Keratinocyte (primary cell): ENCODE data around the gene AAGAB. TPM values are rescaled to one million over a fixed set of nuclear protein-coding genes. Genes with fewer than 3 reads are reported as not detected.

ENCODE experiments used
- DNase-seq: peaks from one replicate; pipeline ENCODE4 v3.0.0-alpha.2; 2011; ENCODE audit warnings: low read depth, missing footprints, low spot score
- FAIRE-seq: peaks from 2 replicates; lab custom pipeline; 2011; peaks lifted over from hg19 to GRCh38; lab: Jason Lieb, UNC
- H2AFZ ChIP-seq: 2 replicates; pipeline ENCODE4 v1.6.0; 2012; ENCODE audit warnings: low read length, control low read depth, inconsistent platforms; ENCODE audit not compliant: control insufficient read depth
- H3K27ac ChIP-seq: 2 replicates; pipeline ENCODE4 v1.5.1; 2011; ENCODE audit warnings: low read length; ENCODE audit not compliant: control insufficient read depth, insufficient read depth
- H3K27me3 ChIP-seq: 3 replicates; pipeline ENCODE4 v1.6.0; 2011; ENCODE audit warnings: low read length; ENCODE audit not compliant: control insufficient read depth, insufficient read depth; ENCODE audit errors: extremely low read depth
- H3K36me3 ChIP-seq, 2 experiments: 2 replicates in 1 of 2; 3 replicates in 1 of 2; pipeline ENCODE4 v1.5.1; 2011; ENCODE audit warnings: low read length in 2 of 2, mild to moderate bottlenecking in 1 of 2; ENCODE audit not compliant: control insufficient read depth in 2 of 2, insufficient read depth in 2 of 2; ENCODE audit errors: extremely low read depth in 1 of 2
- H3K4me1 ChIP-seq: 3 replicates; pipeline ENCODE4 v1.5.1; 2011; ENCODE audit warnings: low read length; ENCODE audit not compliant: control insufficient read depth, insufficient read depth; ENCODE audit errors: extremely low read depth
- H3K4me2 ChIP-seq: 3 replicates; pipeline ENCODE4 v1.6.0; 2011; ENCODE audit warnings: low read depth, low read length; ENCODE audit not compliant: control insufficient read depth, insufficient read depth; ENCODE audit errors: extremely low read depth
- H3K4me3 ChIP-seq, 3 experiments: fragments of 200-600 bp in 1 of 3; sonication (generic) in 1 of 3; 2 replicates in 2 of 3; 3 replicates in 1 of 3; pipeline ENCODE4 v1.5.1; 2011 to 2016; ENCODE audit warnings: low read length in 3 of 3, mild to moderate bottlenecking in 3 of 3, control low read depth in 2 of 3, inconsistent platforms in 1 of 3, low read depth in 1 of 3, mixed read lengths in 1 of 3, mixed run types in 1 of 3, moderate library complexity in 1 of 3; ENCODE audit not compliant: control insufficient read depth in 2 of 3, insufficient read depth in 2 of 3; ENCODE audit errors: extremely low read depth in 1 of 3
- H3K79me2 ChIP-seq: 2 replicates; pipeline ENCODE4 v1.6.0; 2012; ENCODE audit warnings: low read length; ENCODE audit not compliant: control insufficient read depth, insufficient read depth
- H3K9ac ChIP-seq: 3 replicates; pipeline ENCODE4 v1.6.0; 2011; ENCODE audit warnings: low read length; ENCODE audit not compliant: control insufficient read depth, insufficient read depth; ENCODE audit errors: extremely low read depth
- H3K9me1 ChIP-seq: 3 replicates; pipeline ENCODE4 v1.6.0; 2011; ENCODE audit warnings: low read length; ENCODE audit not compliant: control insufficient read depth, insufficient read depth; ENCODE audit errors: extremely low read depth
- H3K9me3 ChIP-seq: 2 replicates; pipeline ENCODE4 v1.5.1; 2012; ENCODE audit warnings: low read depth, low read length; ENCODE audit not compliant: control insufficient read depth
- H4K20me1 ChIP-seq: 3 replicates; pipeline ENCODE4 v1.6.0; 2011; ENCODE audit warnings: low read length; ENCODE audit not compliant: control insufficient read depth, insufficient read depth; ENCODE audit errors: extremely low read depth
- CTCF ChIP-seq, 3 experiments: IDR thresholded peaks in 1 of 3; conservative IDR thresholded peaks in 1 of 3; optimal IDR thresholded peaks in 1 of 3; 2 replicates in 2 of 3; 3 replicates in 1 of 3; pipeline versions ENCODE3 to v1.5.1; 2011; ENCODE audit warnings: low read length in 3 of 3, mild to moderate bottlenecking in 3 of 3, moderate library complexity in 2 of 3, control low read depth in 1 of 3, inconsistent platforms in 1 of 3; ENCODE audit not compliant: insufficient read depth in 2 of 3; ENCODE audit errors: extremely low read depth in 1 of 3
- EZH2 ChIP-seq: IDR thresholded peaks from one replicate; pipeline ENCODE4 v1.6.1; 2012; ENCODE audit warnings: inconsistent platforms, mild to moderate bottlenecking, low read length, moderate library complexity
- dilution Hi-C: fragments of 300-500 bp; cut with MboI; formaldehyde crosslinking; loops from one replicate; pipeline ENCODE4 v1.7.0; 2020; ENCODE audit warnings: low sequenced_read_pairs; ENCODE audit not compliant: extremely low pct_ligation_motif_present
- polyA plus RNA-seq, 5 experiments: library from polyadenylated mRNA; depleted of rRNA in 3 of 5; stranded (reverse) in 3 of 5; stranded (forward) in 1 of 5; unstranded in 1 of 5; fragments of >200 nt; gene quantifications; 1 replicate in 1 of 5; 2 replicates in 3 of 5; 3 replicates in 1 of 5; pipeline versions ENCODE4 v1.2.1 to v1.2.3, GENCODE V29; 2011 to 2012; ENCODE audit warnings: missing spikeins in 2 of 5, low read depth in 1 of 5, low replicate concordance in 1 of 5

AAGAB gene
- polyA plus RNA-seq, 1 donor (not counting 4 experiments of a cell fraction or from before 2014, with no cell fraction given): 82.7 TPM

GRCh38 chr15:67165254-67166253 is 88.9 kb downstream of the AAGAB start:
- Histone ChIP-seq H3K9me3 (no peaks in the 10 kb centered on the region), H3K4me1 (peaks cover 40% of the 10 kb centered on the region), H2AFZ (no peak overlapping the region), H3K36me3 (peaks cover 30 to 51% of the 10 kb centered on the region in 2 experiments), H3K27me3 (no peaks in the 10 kb centered on the region), H3K9me1 (peaks cover 2% of the 10 kb centered on the region), H4K20me1 (no peaks in the 10 kb centered on the region), H3K4me3 (peak overlapping the region in 1 of 3 experiments; percentile 22), H3K4me2 (peak overlapping the region; percentile 65), H3K79me2 (peaks cover 43% of the 10 kb centered on the region), H3K9ac (peak overlapping the region; percentile 43), H3K27ac (peak overlapping the region; percentile 79)
- no peak for DNase-seq
- peak; percentile 76 for FAIRE-seq
- dilution Hi-C loops: no loop called here
- TF ChIP-seq EZH2 (no peak), CTCF (optimal IDR thresholded peaks at IDR 0.05 in 1 of 3, IDR thresholded peaks at IDR 0.05 in 1 of 3, conservative IDR thresholded peaks at IDR 0.05 in 1 of 3; ENCODE audit: extremely low read depth in 1 of 3, insufficient read depth in 2 of 3, low read length in 3 of 3) (no peak)

- Histone ChIP-seq H3K4me2 (no peak overlapping the region), H3K79me2 (peaks cover 46% of the 10 kb centered on the region), H3K27ac (no peak overlapping the region), H3K9ac (no peak overlapping the region), H3K4me3 (no peak overlapping the region), H3K9me1 (peaks cover 2% of the 10 kb centered on the region), H4K20me1 (no peaks in the 10 kb centered on the region), H3K4me1 (peaks cover 40% of the 10 kb centered on the region), H2AFZ (no peak overlapping the region), H3K36me3 (peaks cover 27 to 48% of the 10 kb centered on the region in 2 experiments), H3K9me3 (no peaks in the 10 kb centered on the region), H3K27me3 (no peaks in the 10 kb centered on the region)
- dilution Hi-C loops: no loop called here
- no peak for FAIRE-seq
- no peak for DNase-seq
- no peak for TF ChIP-seq CTCF (optimal IDR thresholded peaks at IDR 0.05 in 1 of 3, IDR thresholded peaks at IDR 0.05 in 1 of 3, conservative IDR thresholded peaks at IDR 0.05 in 1 of 3; ENCODE audit: extremely low read depth in 1 of 3, insufficient read depth in 2 of 3, low read length in 3 of 3)
- no peak for TF ChIP-seq EZH2
Observed at GRCh38 chr15:67164811-67165253, 89.6 kb downstream of the AAGAB start.
